Activated CD8-positive, alpha-beta memory T cell treated with anti-CD3 and anti-CD28 coated beads for 1 hour (primary cell): ENCODE data around the gene EVI5.
"Not testable (repeated sequence)": the region's sequence is repeated elsewhere in the genome, so short reads cannot be mapped to it uniquely, and the experiment has no call there.

ENCODE experiments used
- DNase-seq, 2 donors: peaks; one replicate each; pipeline ENCODE4 v3.0.0-alpha.2; 2020; ENCODE audit warnings: low read depth in 1 of 2; ENCODE audit errors: extremely low read depth in 1 of 2

EVI5 gene

DNA sequence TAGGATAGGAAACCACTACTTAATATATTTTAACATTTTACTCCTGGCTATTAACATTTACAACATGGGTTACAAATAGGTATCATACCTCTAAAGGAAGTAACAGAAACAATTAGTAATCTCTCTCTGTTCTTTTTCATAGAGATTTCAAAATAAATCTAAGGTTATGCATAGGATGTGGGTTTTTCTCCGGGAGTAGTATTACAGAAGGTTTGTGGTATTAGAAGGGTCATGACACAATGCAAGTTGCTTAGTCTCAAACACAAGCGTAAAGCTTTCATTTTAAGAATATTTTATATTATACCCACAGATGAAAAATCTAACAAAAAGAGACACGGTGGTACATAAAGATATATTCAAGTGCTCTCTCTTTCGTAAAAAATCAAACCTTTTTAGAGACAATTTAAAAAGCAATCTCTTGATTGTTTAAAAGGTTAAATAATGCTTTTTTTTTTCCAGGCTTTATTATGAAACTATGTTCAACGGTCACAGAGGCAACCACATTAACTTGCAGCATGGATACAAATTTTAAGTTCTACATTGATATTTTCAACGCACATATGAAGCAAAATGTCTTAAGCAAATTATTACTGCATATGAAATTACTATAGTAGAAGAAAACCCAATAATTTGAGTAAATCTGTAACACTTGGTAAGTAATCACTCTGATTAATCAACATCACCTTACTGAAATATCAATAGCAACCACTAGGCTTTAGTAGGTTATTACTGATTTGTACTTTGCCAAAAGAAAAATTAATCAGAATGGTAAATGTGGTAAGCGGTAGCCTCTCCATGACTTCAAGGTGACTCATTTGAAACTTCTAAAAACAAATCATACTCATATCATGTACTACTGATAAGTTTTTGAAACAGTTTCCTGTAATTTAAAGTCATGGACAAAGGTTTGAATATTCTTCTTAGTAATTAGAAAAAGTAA lies 200.8 kb downstream of the EVI5 start:
- DNase-seq: no peak

DNA sequence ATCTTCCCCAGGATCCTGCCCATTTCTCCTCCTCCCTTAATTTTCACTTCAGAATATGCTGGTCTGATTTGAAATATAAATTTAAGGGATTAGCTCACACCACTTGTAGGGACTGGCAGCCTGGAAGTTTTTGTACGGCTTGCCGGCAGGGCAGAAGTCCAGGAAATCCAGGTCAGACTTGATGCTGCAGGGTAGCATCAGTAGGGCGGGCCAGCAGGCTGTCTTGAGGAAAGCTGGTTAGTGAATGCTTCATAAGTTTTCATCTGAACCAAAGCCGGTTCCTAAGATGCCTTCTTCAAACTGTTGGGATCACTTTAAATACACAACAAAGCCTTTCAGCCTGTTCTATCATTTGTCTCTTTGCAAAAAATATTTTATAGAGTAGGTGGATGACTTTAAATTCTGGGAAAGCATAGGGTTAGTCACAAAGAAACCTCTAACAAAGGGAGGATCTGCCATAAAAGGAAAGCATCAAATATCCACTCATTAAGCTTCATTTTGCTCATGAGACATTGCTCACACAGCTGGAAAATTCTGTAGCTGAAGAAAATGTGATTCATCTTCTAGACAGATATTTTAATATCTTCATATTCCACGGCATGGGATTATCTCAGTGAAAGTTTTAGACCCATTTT lies 207.5 kb downstream of the EVI5 start:
- no peak for DNase-seq

DNA sequence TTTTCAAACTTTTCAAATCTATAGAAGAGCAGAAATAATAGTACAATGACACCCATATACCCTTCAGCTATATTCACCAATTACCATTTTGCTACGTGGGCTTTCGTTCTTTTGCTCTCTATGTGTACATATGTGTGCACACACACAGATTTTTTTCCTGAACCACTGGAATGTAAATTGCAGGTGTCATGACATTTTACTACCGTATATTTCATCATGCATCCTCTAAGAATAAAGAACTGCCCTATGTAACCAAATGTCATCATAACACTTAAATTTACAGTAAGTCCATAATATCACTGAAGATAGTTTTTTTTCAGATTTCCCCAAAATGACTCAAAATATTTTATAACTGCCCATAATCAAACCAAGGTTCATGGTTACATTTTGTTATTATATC lies 209.8 kb downstream of the EVI5 start:
- DNase-seq: no peak

DNA sequence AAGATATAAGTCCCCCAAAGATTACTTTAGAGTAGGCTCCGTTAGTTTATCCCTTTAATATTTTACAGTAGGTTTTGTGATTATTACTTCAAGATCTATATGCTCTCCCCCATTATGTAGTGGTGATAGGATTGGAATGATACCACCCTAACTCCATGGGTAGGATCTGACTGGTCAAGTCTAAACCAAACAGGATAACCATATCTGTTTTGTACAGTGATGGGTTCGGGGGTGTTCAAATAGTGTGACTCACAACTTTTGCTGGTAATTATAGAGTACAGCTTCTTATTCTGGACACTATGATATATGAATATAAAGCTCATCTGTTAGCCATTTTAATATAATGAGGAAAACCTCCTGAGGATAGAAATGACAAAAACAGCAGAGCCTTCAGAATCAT lies 212.4 kb downstream of the EVI5 start:
- no peak for DNase-seq

DNA sequence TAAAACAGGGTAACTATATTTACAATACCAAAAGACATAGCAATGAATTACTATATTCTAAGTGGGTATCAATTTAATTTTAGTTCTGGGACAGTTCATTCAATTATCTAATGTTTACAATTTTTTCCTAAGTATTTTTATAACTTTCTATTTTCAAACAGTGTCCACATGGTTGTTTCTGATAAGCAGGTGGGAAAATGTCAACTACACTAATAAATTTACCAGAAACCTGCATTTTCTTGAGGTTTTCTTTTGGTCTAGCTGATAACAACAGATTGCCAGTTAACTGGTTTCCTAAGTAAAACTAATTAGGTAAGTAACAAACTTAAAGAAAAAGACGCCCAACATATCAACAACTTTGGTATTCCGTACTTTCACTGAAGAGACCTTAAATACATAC lies 213.3 kb downstream of the EVI5 start:
- DNase-seq: no peak

DNA sequence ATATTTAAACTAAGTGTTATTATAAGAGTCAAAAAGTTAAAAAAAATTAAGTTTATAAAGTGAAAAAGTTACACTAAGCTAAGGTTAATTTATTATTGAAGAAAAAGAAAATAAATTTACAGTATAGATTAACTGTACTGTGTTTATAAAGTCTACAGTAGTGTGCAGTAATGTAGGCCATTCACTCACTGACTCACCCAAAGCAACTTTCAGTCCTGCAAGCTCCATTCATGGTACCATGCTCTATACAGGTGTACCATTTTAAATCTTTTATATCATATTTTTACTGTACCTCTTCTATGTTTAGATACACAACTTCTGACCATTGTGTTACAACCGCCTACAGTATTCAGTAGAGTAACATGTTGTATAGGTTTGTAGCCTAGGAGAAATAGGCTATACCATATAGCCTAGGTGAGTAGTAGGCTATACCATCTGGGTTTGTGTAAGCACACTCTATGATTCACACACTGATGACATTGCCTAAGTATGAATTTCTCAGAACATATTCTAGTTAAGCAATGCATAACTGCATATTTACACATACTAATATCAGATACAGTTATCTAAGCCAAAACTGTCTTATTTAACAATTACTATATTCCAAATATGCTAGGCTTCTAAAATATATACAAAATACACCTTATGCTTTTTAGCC lies 217.6 kb downstream of the EVI5 start:
- DNase-seq: no peak

DNA sequence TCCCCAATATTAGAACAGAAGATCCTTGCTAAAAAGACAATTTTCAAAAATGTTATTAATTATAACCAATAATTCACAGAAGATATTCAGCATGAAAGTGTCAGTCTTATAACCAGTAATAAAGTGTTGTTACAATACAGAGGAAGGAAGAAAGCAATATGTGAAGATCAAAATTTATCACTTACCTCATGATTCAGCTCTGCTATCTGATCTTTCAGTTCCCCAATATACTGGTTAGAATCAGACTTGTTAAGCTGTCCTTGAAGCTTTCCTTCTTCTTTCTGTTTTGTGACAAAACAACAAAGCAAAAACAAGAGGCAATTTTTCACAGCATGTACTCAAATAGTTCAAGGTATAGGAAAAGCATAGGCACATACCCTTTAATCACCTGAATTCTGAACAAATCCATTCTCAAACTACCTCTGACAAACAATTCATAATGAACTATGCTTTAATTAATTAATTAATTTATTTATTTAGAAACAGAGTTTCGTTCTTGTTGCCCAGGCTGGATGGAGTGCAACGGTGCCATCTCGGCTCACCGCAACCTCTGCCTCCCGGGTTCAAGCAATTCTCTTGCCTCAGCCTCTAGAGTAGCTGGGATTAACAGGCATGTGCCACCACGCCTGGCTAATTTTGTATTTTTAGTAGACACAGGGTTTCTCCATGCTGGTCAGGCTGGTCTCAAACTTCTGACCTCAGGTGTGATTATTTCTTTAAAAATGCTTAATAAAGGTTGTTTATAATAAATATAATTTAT lies 221.3 kb downstream of the EVI5 start:
- DNase-seq: no peak

DNA sequence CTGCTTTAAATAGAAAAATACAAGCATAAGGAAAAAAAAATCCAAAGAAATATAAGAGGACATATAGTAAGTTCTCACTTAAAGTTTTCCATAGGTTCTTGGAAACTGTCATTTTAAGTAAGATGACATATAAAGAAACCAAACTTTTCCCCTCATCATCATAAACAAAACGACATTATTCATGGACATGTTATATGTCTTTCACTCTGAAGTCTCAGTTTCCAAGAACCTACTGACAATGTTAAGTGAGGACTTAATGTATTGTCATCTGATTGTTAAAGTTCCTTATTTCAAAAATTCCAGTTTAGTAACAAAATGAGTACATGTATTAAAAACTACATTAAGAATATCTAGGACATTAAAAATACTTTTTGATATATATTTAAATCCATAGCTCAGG lies 228.6 kb downstream of the EVI5 start:
- DNase-seq: no peak

DNA sequence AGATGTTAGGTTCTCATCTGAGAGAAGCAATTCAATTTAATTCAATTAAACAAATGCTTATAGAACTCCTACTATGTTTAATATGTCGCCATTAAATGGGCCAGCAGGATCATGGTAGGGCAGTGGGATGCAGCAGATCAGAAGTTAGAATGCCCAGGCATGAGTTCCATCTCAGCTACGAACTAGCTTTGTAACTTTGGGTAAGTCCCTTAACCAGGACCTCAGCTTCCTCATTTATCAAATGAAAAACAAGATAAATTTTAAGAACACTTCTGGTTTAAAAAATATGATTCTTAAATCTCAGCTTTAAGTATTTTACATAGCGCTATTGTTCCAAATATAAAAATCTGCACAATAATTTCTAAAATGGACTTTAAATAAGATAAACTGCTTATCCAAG lies 230.7 kb downstream of the EVI5 start:
- no peak for DNase-seq

DNA sequence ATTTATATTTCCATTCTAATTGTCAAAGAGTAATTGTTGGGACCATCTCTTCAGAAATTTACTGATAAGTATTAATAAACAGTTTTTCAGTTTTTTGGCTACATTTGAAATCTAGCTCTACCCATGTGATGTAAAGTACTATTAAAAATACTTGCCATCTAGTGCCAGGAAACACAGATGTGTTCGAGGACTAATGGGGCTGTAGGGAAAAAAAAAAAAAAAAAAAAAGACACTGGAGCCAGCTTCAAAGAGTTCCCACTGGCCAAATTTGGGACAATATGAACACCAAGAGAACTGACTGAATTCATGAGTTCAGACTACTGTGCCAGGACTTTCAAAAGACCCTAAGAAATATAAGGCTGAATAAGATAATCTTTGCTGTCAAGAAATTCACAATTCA lies 233.0 kb downstream of the EVI5 start:
- no peak for DNase-seq

DNA sequence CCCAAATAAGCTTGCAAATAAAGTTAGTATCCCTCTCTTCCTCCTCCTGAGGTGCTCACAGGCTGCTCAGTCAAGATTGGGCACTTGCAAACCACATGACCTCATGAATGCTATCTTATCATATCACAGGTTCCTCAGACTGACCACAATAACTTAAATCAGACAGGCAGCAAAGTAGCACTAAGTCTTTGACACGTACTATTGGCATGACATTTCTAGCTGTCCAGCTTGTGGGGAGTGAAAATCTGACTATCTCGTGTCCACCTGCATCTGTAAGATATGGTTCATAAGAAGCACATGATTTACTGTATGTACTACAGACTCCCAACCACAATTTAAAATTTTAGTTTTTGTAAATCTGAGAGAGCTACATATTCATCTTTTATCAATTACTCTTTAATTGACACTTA lies 240.1 kb downstream of the EVI5 start:
- DNase-seq: no peak

DNA sequence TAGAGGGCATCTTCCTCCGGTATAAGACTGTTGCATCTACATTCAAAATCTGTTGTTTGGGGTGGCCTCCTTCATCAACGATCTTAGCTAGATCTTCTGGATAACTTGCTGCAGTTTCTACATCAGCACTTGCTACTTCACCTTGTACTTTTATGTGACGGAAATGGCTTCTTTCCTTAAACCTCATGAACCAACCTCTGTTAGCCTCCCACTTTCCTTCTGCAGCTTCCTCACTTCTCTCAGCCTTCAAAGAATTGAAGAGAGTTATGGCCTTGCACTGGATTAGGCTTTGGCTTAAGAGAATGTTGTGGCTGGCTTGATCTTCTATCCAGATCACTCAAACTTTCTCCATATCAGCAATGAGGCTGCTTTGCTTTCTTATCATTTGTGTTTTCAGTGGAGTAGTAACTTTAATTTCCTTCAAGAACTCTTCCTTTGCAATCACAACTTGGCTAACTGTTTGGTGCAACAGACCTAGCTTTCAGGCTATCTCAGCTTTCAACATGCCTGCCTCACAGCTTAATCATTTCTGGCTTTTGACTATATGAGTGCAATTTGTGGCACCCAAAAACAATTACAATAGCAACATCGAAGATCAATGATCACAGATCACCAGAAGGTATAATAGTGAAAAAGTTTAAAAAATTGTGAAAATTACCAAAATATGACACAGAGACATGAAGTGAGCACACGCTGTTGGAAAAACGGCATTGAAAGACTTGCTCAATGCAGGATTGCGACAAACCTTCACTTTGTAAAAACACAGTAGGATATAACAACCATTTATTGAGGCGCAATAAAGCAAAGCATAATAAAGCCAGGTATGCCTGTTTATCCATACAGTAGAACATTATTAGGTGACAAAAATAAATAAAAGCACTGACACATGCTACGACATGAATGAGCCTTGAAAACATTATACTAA lies 241.5 kb downstream of the EVI5 start:
- DNase-seq: no peak

DNA sequence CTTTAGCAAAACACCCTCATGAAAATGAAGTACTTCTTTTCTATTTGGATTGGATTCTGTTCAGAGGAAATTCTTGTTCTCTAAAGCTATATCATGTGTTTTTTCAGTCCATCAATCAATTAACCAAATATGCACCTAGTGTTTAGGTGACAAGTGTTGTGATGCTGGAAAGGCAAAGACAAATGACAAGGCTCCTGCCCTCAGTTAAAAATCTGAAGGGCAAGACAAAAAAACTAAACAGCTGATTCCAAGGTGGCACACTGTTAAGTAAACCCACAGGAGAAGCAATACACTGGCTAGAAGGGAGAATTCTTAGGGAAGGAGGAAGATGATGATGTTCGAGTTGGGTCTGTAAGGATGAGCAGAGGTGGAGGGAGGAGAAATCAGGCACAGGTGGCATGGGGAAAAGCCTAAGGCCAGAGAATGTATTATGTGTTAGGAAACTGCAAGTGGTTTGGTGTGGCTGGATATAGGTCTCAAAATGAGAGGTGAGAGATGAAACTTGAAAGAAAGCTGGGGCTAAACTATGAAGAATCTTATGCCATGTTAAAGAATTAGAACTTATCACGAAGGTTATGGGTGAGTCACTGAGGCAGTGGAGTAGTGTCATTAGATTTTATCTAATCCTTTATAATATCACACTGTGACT lies 246.4 kb downstream of the EVI5 start:
- no peak for DNase-seq

DNA sequence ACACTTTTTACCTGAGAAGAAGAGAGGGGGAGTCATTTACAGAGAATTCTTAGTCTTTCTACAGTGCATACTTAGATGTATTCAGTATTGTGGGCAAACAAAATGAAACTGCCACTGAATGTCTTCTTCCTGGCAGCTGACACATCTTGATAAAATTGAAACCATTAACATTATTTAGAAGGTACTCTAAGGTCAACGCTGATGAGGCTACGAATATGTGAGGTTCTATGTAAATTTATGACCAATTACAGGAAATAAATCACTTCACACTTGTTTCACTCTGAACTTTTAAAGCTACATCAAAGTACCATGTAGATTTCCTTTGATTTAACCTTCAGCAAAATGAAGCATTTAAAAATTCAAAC lies 246.9 kb downstream of the EVI5 start:
- no peak for DNase-seq

DNA sequence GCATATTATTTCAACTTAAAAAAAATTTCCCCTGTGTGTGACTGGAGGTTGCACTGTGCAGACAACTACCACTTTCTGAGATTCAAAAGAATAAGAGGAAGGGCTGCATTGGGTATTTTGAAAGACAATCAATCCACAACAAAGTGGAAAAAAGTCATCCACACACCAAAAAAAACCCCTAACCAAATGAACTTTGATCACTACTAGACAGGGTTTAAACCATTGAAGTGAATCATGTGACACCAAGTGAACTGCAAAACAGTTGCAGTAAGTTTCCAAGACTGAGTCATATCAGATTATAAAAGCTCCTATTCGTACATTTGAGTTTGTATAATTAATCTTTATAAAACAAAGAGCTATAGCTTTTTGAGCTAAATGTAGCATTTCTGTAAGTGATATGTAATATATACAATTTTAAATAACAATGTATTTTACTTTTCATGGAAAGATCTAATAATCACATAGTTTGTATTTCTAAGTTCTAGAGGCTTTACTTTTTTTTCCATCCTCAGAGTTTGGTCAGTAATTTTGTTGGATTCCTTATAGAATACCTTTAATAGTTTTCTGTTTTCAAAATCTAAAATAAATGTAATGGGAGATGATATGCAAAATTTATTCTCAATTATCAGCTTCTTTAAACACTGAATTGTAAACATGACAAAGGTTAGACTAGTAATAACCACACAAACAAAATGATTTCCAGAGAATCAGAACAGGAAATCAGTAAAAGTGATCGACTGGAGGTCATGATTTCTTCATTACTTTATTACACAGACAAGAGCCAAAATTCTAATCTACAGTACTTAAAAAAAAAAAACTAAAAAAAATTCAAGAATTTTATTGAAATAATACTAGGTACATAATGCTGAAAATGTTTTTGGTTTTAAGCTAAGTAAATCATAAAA lies 247.7 kb downstream of the EVI5 start:
- DNase-seq: no peak

DNA sequence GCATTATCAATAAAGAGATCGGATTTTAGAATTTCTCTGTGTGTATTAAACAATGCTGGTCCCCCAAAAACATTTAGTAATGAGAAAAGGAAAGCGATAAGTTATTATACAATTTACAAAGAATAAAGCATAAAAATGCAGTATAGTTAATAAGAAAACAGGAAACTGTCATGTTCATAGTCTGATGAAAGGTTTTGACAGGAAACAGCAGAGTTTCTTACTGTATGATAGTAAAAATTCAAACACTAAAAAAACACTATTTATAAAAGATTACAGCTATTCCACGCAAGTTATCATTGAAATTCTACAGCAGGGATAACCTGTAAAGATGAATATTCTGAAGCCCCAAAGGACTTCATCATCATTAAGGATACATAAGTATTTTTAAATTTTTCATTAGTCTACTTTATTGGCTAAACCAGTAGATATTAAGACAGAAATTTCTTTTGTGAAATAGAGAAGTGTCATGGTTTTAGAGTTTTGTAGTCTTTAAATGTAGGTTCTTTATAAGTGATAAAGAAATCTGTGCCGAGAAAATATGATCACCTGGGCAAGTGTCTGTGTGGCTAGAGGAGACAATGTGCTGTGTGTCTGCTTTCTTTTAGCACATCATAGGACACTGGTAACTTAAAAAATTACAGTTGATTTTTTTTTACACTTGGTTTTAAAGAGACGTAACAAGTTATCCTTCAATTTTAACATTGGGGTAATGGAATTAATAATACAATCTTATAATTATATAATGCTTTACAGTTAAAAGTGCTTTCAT lies 248.5 kb downstream of the EVI5 start:
- DNase-seq: no peak

DNA sequence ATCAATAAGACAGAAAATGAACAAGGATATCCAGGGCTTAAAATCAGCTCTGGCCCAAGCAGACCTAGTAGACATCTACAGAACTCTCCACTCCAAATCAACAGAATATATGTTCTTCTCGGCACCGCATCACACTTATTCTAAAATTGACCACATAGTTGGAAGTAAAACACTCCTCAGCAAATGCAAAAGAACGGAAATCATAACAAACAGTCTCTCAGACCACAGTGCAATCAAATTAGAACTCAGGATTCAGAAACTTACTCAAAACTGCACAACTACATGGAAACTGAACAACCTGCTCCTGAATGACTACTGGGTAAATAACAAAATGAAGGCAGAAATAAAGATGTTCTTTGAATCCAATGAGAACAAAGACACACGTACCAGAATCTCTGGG lies 252.5 kb downstream of the EVI5 start:
- DNase-seq: not testable (repeated sequence)

DNA sequence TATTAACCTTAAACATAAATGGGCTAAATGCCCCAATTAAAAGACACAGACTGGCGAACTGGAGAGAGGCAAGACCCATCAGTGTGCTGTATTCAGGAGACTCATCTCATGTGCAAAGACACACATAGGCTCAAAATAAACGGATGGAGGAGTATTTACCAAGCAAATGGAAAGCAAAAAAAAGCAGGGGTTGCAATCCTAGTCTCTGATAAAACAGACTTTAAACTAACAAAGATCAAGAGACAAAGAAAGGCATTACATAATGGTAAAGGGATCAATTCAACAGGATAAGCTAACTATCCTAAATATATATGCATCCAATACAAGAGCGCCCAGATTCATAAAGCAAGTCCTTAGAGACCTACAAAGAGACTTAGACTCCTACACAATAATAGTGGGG lies 253.0 kb downstream of the EVI5 start:
- not testable (repeated sequence) for DNase-seq
